Keratinocyte (primary cell): Measurements from ENCODE around the gene PCID2.

ENCODE experiments used
- CTCF ChIP-seq, 3 experiments: IDR thresholded peaks in 1 of 3; conservative IDR thresholded peaks in 1 of 3; optimal IDR thresholded peaks in 1 of 3; 2 replicates in 2 of 3; 3 replicates in 1 of 3; pipeline versions ENCODE3 to v1.5.1; 2011; ENCODE audit warnings: low read length in 3 of 3, mild to moderate bottlenecking in 3 of 3, moderate library complexity in 2 of 3, control low read depth in 1 of 3, inconsistent platforms in 1 of 3; ENCODE audit not compliant: insufficient read depth in 2 of 3; ENCODE audit errors: extremely low read depth in 1 of 3
- EZH2 ChIP-seq: IDR thresholded peaks from one replicate; pipeline ENCODE4 v1.6.1; 2012; ENCODE audit warnings: inconsistent platforms, mild to moderate bottlenecking, low read length, moderate library complexity

- TF ChIP-seq CTCF (optimal IDR thresholded peaks at IDR 0.05 in 1 of 3, IDR thresholded peaks at IDR 0.05 in 1 of 3, conservative IDR thresholded peaks at IDR 0.05 in 1 of 3; ENCODE audit: extremely low read depth in 1 of 3, insufficient read depth in 2 of 3, low read length in 3 of 3) (no peak), EZH2 (no peak)
Measured at GRCh38 chr13:113239986-113240385, 31.5 kb upstream of the PCID2 start.
